AG09319 (cell line): ENCODE measurements around the gene L3MBTL4.
"Not testable (repeated sequence)": the region's sequence is repeated elsewhere in the genome, so short reads cannot be mapped to it uniquely, and the experiment has no call there.

Experiments
- DNase-seq: peaks from one replicate; pipeline ENCODE4 v3.0.0-alpha.2; 2010; ENCODE audit warnings: low read depth; ENCODE audit errors: extremely low read depth
- TF ChIP-seq, protein P1 (sequence below): IDR thresholded peaks from 2 replicates; pipeline ENCODE4 v1.5.1; 2011; ENCODE audit warnings: low read depth, mild to moderate bottlenecking, inconsistent platforms, low read length, moderate library complexity

L3MBTL4 gene

DNA sequence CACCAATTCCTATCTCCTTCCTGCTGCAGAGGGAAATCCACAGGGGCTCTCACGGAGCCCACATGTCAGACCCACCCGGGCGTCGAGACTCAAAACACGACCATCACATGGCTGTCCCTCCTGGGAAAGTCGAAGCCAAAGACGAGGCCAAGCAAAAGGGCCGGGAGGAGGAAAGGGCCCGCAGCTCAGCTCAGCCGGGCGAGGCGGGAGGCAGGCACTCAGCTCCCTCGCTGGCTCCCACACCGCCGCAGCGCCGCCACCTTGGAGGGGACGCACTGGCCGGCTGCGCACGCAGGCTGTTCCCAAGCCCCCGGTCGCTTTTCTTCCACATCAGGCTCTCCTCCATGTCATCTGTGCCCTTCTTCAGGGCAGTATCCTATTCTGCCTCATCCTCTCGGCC, 130.4 kb downstream of the L3MBTL4 start:
- TF ChIP-seq, protein P1, sequence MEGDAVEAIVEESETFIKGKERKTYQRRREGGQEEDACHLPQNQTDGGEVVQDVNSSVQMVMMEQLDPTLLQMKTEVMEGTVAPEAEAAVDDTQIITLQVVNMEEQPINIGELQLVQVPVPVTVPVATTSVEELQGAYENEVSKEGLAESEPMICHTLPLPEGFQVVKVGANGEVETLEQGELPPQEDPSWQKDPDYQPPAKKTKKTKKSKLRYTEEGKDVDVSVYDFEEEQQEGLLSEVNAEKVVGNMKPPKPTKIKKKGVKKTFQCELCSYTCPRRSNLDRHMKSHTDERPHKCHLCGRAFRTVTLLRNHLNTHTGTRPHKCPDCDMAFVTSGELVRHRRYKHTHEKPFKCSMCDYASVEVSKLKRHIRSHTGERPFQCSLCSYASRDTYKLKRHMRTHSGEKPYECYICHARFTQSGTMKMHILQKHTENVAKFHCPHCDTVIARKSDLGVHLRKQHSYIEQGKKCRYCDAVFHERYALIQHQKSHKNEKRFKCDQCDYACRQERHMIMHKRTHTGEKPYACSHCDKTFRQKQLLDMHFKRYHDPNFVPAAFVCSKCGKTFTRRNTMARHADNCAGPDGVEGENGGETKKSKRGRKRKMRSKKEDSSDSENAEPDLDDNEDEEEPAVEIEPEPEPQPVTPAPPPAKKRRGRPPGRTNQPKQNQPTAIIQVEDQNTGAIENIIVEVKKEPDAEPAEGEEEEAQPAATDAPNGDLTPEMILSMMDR: no peak
- no peak for DNase-seq

DNA sequence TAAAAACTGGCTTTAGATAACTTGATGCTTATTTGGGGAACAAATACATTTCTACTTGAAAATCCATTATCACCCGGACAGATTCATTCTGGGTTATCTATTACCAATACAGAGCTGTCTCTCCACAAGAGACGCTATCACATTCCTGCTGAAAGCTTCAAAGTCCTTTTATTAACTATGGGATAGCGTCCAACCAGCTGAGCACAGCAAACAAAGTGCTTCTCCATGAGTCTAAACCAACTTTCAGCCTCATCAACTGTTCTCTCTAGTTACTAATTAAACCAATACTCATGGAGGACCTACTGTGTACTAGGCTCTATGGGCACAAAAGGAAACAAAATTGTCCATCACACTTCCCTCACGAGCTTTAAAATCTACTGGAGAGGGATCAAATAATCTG, 132.8 kb downstream of the L3MBTL4 start:
- TF ChIP-seq, protein P1: no peak
- DNase-seq: no peak

DNA sequence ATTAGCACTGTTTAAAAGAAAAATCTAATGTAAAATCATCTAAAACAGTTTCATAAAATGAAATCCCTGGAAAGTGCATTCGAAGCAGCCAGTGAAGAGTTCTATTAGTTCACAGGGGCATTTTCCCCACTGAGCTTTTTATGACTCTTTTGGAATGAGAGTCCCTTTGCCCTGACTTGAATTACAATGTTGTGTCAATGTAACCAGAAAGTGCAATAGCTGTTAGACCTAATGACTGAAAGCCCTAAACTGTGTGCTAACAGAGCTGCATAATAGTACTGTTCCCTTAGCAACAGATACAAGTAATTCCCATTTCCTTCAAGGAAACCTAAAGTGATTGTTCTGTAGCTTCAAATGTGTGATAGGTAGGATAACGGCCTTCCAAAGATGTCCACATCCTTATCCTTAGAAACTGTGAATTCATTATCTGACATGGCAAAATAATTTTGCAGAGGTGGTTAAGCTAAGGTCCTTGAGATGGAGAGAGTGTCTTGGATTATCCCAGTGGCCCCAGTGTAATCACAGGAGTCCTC, 134.4 kb downstream of the L3MBTL4 start:
- TF ChIP-seq, protein P1: no peak
- no peak for DNase-seq

DNA sequence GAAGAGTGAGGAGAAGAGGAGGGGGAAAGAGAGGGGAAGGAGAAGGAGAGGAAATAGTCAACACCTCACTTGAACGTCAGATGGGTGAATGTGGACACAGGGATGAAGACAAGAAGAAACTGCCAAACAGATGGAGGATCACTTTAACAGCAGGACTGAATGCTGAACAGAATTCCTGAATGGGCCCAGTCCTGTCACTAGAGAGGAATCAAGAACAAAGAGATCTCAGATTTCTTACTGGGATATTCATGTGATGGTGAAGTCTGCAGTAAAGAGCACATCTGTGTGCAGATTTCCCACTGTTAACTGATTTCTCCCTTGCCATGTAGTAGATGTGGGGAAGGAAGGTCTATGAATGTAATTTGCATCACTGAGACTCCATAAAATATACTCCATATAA, 135.4 kb downstream of the L3MBTL4 start:
- no peak for DNase-seq
- TF ChIP-seq, protein P1: no peak

DNA sequence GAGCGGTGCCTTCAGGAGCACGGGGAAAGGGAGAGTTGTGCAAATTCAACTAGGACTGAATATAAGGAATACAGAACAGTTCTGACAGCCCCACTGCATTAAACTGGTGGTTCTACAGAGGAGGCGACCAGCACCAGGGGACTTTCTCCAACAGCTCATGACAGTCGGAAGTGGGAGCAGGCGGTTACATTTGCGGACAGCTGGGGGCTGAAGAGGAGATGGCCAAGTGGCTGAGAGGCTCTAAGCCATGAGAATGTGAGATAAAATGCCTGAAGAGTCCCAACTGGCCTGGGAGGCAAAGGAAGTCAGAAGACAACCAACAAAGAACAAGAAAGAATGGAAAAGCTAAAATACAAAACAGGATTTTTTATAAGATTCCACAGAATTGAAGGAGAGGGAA, 141.3 kb downstream of the L3MBTL4 start:
- TF ChIP-seq, protein P1: no peak
- no peak for DNase-seq

DNA sequence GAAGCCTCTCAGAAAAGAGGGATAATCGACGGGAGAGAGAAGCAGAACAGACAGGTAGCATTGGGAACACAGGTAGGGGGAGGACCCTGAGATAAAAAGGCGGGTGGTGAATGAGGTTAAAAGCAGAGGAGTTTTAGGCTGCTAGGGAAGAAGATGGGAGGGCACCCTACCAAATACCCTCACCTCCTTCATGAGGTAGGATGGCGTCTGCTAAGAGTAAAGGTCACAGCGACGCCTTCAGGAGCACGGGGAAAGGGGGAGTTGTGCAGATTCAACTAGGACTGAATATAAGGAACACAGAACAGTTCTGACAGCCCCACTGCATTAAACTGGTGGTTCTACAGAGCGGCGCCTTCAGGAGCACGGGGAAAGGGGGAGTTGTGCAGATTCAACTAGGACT, 142.6 kb downstream of the L3MBTL4 start:
- DNase-seq: not testable (repeated sequence)

DNA sequence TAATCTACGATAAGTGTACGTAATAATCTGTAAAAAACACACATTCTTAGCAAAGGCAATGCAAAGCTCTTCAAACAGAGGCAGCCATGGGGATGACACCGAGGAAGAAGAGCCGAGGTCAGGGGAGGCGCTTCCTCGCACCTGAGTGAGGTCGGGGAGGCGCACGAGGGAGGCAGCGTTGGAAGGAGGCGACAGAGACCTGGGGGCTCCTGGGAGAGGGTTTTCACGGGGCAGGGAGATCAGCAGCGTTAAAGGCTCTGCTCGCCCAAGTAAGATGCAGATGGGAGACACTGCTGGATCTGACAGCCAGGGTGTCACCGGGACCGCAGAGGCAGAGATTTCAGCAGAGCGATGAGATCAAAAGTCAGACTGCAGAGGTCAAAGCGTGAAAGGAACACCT, 143.1 kb downstream of the L3MBTL4 start:
- no peak for DNase-seq
- TF ChIP-seq, protein P1: no peak

DNA sequence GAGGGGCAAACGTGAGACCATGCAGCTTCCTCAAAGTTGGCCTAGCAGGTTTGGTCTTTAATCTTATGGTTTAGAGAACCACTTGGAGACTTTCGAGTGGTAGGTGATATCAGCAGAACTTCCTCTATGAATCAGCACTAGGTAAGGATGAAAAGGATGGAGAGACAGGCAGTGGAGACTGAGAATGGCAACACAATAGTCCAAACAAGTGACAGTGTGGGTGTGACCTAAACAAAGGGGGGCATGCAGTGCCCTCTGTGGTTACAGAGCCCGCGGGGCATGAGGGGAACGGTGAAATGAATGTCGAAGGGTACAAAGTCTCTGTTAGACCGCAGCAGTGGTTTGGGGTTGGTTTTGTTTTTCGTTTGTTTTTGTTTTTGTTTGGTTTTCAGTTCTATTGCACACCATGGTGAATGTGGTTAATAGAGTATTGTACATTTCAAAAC, 143.9 kb downstream of the L3MBTL4 start:
- TF ChIP-seq, protein P1: no peak
- no peak for DNase-seq
